GM15510 (cell line): Measurements from ENCODE around the gene LAMP1.

Experiments used
- POLR2A ChIP-seq: IDR thresholded peaks from 3 replicates; pipeline ENCODE4 v1.6.1; 2011; ENCODE audit warnings: borderline replicate concordance; ENCODE audit not compliant: insufficient read length; ENCODE audit errors: extremely low read depth

LAMP1 gene

GRCh38 chr13:113358653-113359190 lies 61.7 kb downstream of the LAMP1 start:
- no peak for TF ChIP-seq POLR2A

GRCh38 chr13:113359571-113359970 lies 62.5 kb downstream of the LAMP1 start:
- no peak for TF ChIP-seq POLR2A

- no peak for TF ChIP-seq POLR2A
These were observed 63.4 kb downstream of the LAMP1 start for GRCh38 chr13:113360446-113360845.

- no peak for TF ChIP-seq POLR2A
These were observed 64.4 kb downstream of the LAMP1 start for GRCh38 chr13:113361406-113361805.

GRCh38 chr13:113364311-113364889 lies 67.4 kb downstream of the LAMP1 start:
- TF ChIP-seq POLR2A: no peak

GRCh38 chr13:113364901-113365582 lies 68.0 kb downstream of the LAMP1 start:
- TF ChIP-seq POLR2A: no peak

- no peak for TF ChIP-seq POLR2A
These were observed 68.5 kb downstream of the LAMP1 start for GRCh38 chr13:113365583-113365970.

- TF ChIP-seq POLR2A: no peak
These were observed 69.0 kb downstream of the LAMP1 start for GRCh38 chr13:113365971-113366588.

GRCh38 chr13:113367020-113367560 lies 70.1 kb downstream of the LAMP1 start:
- TF ChIP-seq POLR2A: no peak

- TF ChIP-seq POLR2A: no peak
These were observed 70.7 kb downstream of the LAMP1 start for GRCh38 chr13:113367771-113368170.

GRCh38 chr13:113369189-113369588 lies 72.2 kb downstream of the LAMP1 start:
- TF ChIP-seq POLR2A: no peak

GRCh38 chr13:113369881-113370280 lies 72.8 kb downstream of the LAMP1 start:
- no peak for TF ChIP-seq POLR2A

GRCh38 chr13:113371061-113371460 lies 74.0 kb downstream of the LAMP1 start:
- TF ChIP-seq POLR2A: no peak
